ENCODE results near the gene PRICKLE2. TPM values are rescaled to one million over a fixed set of nuclear protein-coding genes. Genes with fewer than 3 reads are reported as not detected.
A peak's percentile ranks its signal among the peaks of the same experiment; 100 is the strongest.

PRICKLE2 gene
- total RNA-seq, 4 donors from 2014 or later = 77.3 to 109 (median 96.7) TPM

GRCh38 chr3:64152086-64152485 lies 73.2 kb downstream of the PRICKLE2 start:
- H3K36me3 ChIP-seq = peaks cover 0 to 56% of the 10 kb centered on the region in 2 donors
- peaks cover 0 to 6% (median 0%) of the 10 kb centered on the region in 3 donors for H3K9me3 ChIP-seq
- no peak overlapping the region for H3K4me3 ChIP-seq
- H3K27me3 ChIP-seq = no peaks in the 10 kb centered on the region
- peak overlapping the region; percentile 76 to 88 (median 87) for H3K27ac ChIP-seq
- ATAC-seq = peak; percentile 40
- H3K4me1 ChIP-seq = peaks cover 16 to 65% (median 26%) of the 10 kb centered on the region in 3 donors
- WGBS, 2 donors (ENCODE audit: low coverage in 1 of 2) = 57 to 75% methylated on average over 2 of the region's 2 CpGs
- TF ChIP-seq EP300 (IDR thresholded peaks at IDR 0.05) (no peak), CTCF (IDR thresholded peaks at IDR 0.05) (no peak), POLR2A (IDR thresholded peaks at IDR 0.05) (no peak), POLR2AphosphoS5 (IDR thresholded peaks at IDR 0.05) (no peak)

GRCh38 chr3:64151342-64151871 lies 73.9 kb downstream of the PRICKLE2 start:
- H3K27me3 ChIP-seq = no peaks in the 10 kb centered on the region
- H3K36me3 ChIP-seq = peaks cover 0 to 56% of the 10 kb centered on the region in 2 donors
- TF ChIP-seq POLR2AphosphoS5 (IDR thresholded peaks at IDR 0.05) (peak; percentile 15), EP300 (IDR thresholded peaks at IDR 0.05) (no peak), POLR2A (IDR thresholded peaks at IDR 0.05) (no peak), CTCF (IDR thresholded peaks at IDR 0.05) (no peak)
- peak; percentile 45 for ATAC-seq
- no peak overlapping the region for H3K4me3 ChIP-seq
- H3K4me1 ChIP-seq = peaks cover 16 to 68% (median 26%) of the 10 kb centered on the region in 3 donors
- 49 to 66% methylated on average over 5 of the region's 5 CpGs for WGBS, 2 donors (ENCODE audit: low coverage in 1 of 2)
- peak overlapping the region; percentile 76 to 88 (median 87) for H3K27ac ChIP-seq
- peaks cover 0 to 6% (median 0%) of the 10 kb centered on the region in 3 donors for H3K9me3 ChIP-seq

DNA sequence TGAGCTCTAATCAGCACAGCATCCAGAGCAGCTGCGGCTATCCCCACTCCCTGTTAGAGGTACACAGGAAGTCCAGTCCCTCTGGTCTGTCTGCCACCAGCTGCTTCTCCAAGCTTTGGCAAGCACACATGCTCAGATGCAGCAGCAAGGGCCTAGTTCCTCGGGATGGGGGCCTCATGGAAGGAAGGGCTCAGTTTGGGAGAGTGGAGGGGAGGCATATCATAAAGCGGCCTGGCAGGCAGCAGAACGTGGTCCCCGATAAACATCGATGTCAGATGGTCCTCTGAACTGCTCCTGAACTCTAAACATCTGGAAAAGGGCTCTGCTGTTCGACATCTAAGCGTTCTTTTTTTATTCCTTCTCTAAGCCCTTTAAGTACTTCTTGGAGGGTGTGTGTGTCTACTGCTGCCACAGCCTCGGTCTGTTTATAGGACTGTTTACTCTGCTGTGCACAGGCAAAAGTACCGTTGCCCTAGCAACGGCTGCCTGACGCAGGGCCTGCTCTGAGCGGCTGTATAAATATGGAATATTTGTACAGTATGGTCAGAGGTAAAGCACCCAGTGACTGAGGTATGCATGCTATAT lies 74.6 kb downstream of the PRICKLE2 start:
- no peaks in the 10 kb centered on the region for H3K27me3 ChIP-seq
- peak; percentile 66 for ATAC-seq
- WGBS, 2 donors (ENCODE audit: low coverage in 1 of 2) = 10 to 13% methylated on average over 3 to 12 of the region's 13 CpGs
- H3K9me3 ChIP-seq = peaks cover 0 to 6% (median 0%) of the 10 kb centered on the region in 3 donors
- TF ChIP-seq EP300 (IDR thresholded peaks at IDR 0.05) = peak; percentile 42
- TF ChIP-seq POLR2AphosphoS5 (IDR thresholded peaks at IDR 0.05) = peak; percentile 79
- no peak for TF ChIP-seq CTCF (IDR thresholded peaks at IDR 0.05)
- TF ChIP-seq POLR2A (IDR thresholded peaks at IDR 0.05) = no peak
- peaks cover 16 to 70% (median 26%) of the 10 kb centered on the region in 3 donors for H3K4me1 ChIP-seq
- no peak overlapping the region for H3K4me3 ChIP-seq
- H3K36me3 ChIP-seq = peaks cover 0 to 56% of the 10 kb centered on the region in 2 donors
- peak overlapping the region; percentile 76 to 88 (median 87) for H3K27ac ChIP-seq

GRCh38 chr3:64149886-64150285 lies 75.4 kb downstream of the PRICKLE2 start:
- no peak for ATAC-seq
- peaks cover 0 to 53% of the 10 kb centered on the region in 2 donors for H3K36me3 ChIP-seq

More at GRCh38 chr3:64149886-64150285, 75.4 kb downstream of the PRICKLE2 start:
- peak overlapping the region; percentile 76 to 88 (median 87) for H3K27ac ChIP-seq
- H3K4me3 ChIP-seq = no peak overlapping the region
- TF ChIP-seq CTCF (IDR thresholded peaks at IDR 0.05) (no peak), POLR2A (IDR thresholded peaks at IDR 0.05) (no peak), EP300 (IDR thresholded peaks at IDR 0.05) (no peak), POLR2AphosphoS5 (IDR thresholded peaks at IDR 0.05) (no peak)
- 70 to 77% methylated on average over 2 to 4 of the region's 6 CpGs for WGBS, 2 donors (ENCODE audit: low coverage in 1 of 2)
- peaks cover 0 to 6% (median 0%) of the 10 kb centered on the region in 3 donors for H3K9me3 ChIP-seq
- H3K27me3 ChIP-seq = no peaks in the 10 kb centered on the region
- peaks cover 16 to 73% (median 26%) of the 10 kb centered on the region in 3 donors for H3K4me1 ChIP-seq

All from gastroesophageal sphincter (tissue), 4 donors.